Stimulated activated CD4-positive, alpha-beta T cell treated with anti-CD3 and anti-CD28 coated beads, Interleukin-2, amount 100 ng/mL, for 4 hours (primary cell): ENCODE results near the gene IFNGR1.

Experiments used
- DNase-seq: peaks from one replicate; pipeline ENCODE4 v3.0.0-alpha.2; 2020; ENCODE audit warnings: low read depth

IFNGR1 gene

GRCh38 chr6:137150072-137150471, 69.1 kb downstream of the IFNGR1 start:
- DNase-seq, result no peak

DNA sequence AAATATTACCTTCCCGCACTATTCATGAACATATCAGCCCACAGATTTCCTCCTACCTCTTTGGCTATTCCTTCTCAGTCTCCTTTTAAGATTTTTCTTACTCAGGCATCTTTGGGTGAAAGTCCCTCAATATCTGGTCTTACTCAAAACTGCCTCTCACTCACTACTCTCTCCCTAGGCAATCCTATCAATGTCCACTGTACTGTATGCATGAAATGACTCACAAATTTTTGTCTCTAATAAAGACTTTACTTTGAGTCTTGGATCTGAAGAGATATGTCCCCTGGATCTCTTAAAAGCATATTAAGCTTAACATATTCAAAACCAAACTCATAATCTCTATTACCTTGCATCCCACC, 70.2 kb downstream of the IFNGR1 start:
- DNase-seq, result no peak

- no peak for DNase-seq
These were observed 70.7 kb downstream of the IFNGR1 start for GRCh38 chr6:137148306-137149034.
